ENCODE results near the gene TRIP13.
"Not testable (repeated sequence)": the region's sequence is repeated elsewhere in the genome, so short reads cannot be mapped to it uniquely, and the experiment has no call there.

TRIP13 gene

GRCh38 chr5:914174-914573 is 21.5 kb downstream of the TRIP13 start:
- DNase-seq (ENCODE audit: low read depth) = no peak
- H3K4me3 ChIP-seq (ENCODE audit: low read length) = no peak overlapping the region
- TF ChIP-seq CTCF (conservative IDR thresholded peaks at IDR 0.05; ENCODE audit: low read depth, low read length) = no peak

- no peak overlapping the region for H3K4me3 ChIP-seq (ENCODE audit: low read length)
- no peak for TF ChIP-seq CTCF (conservative IDR thresholded peaks at IDR 0.05; ENCODE audit: low read depth, low read length)
- no peak for DNase-seq (ENCODE audit: low read depth)
Measured at GRCh38 chr5:914612-915011, 21.9 kb downstream of the TRIP13 start.

- H3K4me3 ChIP-seq (ENCODE audit: low read length); DNase-seq (ENCODE audit: low read depth): not testable (repeated sequence)
Measured at GRCh38 chr5:915346-915745, 22.7 kb downstream of the TRIP13 start.

GRCh38 chr5:915946-916345 is 23.3 kb downstream of the TRIP13 start:
- no peak for DNase-seq (ENCODE audit: low read depth)
- TF ChIP-seq CTCF (conservative IDR thresholded peaks at IDR 0.05; ENCODE audit: low read depth, low read length) = no peak
- H3K4me3 ChIP-seq (ENCODE audit: low read length) = no peak overlapping the region

GRCh38 chr5:916441-917293 is 24.0 kb downstream of the TRIP13 start:
- no peak for DNase-seq (ENCODE audit: low read depth)
- TF ChIP-seq CTCF (conservative IDR thresholded peaks at IDR 0.05; ENCODE audit: low read depth, low read length) = no peak
- H3K4me3 ChIP-seq (ENCODE audit: low read length) = no peak overlapping the region

GRCh38 chr5:918717-919116 is 26.0 kb downstream of the TRIP13 start:
- H3K4me3 ChIP-seq (ENCODE audit: low read length); DNase-seq (ENCODE audit: low read depth): not testable (repeated sequence)

GRCh38 chr5:919356-920000 is 26.8 kb downstream of the TRIP13 start:
- H3K4me3 ChIP-seq (ENCODE audit: low read length) = no peak overlapping the region
- no peak for TF ChIP-seq CTCF (conservative IDR thresholded peaks at IDR 0.05; ENCODE audit: low read depth, low read length)
- DNase-seq (ENCODE audit: low read depth) = peak; percentile 75

- no peak for DNase-seq (ENCODE audit: low read depth)
- no peak for TF ChIP-seq CTCF (conservative IDR thresholded peaks at IDR 0.05; ENCODE audit: low read depth, low read length)
- H3K4me3 ChIP-seq (ENCODE audit: low read length) = no peak overlapping the region
Measured at GRCh38 chr5:920321-920720, 27.6 kb downstream of the TRIP13 start.
